NCI-H748 (cell line): ENCODE results near the gene DPP10.
A peak's percentile ranks its signal among the peaks of the same experiment; 100 is the strongest.

Experiments
- DNase-seq: peaks from one replicate; lab custom pipeline; 2025; ENCODE audit not compliant: unreplicated experiment; lab: John Stamatoyannopoulos, UW

The DPP10 gene

DNA sequence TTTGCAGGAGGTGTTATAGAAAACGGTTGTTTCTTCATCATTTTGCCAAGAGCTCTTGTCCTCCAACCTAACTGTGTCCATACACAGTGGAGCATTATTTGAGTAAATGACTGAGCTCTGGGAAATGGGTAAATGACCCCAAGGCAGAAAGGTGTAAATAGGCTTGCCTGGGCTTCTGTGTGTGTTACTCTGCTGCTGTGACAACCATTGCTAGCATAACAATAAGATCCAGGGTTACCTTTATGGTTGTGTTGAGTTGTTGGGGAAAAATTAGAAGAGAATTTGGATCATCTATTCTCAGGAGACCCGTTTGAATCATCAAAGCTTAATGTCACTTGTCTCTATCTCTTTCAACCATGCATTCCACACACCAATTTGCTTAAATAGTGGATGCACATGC lies 672.7 kb downstream of the DPP10 start:
- DNase-seq: peak; percentile 48

- peak; percentile 2 for DNase-seq
These were observed 675.9 kb downstream of the DPP10 start for GRCh38 chr2:115118306-115118705.

DNA sequence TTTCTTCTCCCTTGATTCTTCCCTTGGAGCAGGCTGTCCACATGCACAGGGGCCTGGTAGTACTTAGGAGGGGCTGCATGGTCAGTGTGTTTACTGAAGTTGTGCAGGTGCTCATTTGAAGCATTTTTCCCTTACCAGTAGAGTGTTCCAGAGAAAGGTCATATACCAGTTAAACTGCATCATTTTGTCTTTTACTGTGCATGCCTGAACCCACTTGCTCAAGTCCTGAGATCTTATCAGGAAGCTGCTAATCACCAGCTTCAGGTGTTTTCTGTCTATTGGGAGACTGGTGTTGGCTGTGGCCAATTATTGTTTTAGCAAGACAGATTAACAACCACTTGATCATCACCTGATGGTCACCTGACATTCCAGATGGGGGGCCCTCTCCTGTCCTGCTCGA lies 676.6 kb downstream of the DPP10 start:
- no peak for DNase-seq

DNA sequence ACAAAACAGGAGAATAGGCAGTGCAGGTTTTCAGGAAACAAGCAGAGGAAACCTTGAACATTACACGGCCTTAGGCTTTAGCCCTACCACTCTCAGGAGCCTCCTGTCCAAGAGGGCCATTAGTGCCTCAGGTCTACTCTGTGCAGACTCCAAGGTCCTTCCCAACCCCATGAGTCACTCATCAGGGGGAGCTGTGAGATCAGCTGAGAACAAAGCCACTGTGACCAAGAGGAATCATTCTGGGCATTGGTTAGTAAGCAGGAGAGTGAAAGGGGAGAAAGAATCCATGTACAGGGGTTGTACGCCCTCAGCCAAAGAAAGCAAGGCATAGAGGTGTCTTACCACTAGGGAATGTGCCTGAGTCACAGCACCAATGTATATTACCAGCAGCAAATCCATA lies 680.3 kb downstream of the DPP10 start:
- DNase-seq: no peak

DNA sequence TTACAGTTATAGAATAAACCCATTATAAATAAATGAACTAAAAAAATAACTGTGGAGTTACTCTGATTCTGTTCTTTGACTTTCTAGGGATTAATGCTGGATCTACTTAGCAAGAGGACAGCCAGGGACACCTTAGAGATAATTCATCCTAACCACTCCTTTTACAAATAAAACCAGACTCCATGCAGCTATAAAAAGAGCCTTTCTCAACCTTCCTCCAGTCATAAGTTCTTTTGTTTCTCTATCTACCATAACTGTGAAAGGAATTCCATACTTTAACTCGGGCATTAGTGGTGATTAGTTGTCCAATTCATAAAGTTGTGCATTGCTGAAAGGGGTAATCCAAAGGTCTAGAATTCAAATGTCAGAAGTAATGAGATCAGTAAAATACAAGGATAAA lies 682.4 kb downstream of the DPP10 start:
- DNase-seq: no peak

- DNase-seq: no peak
These were observed 687.1 kb downstream of the DPP10 start for GRCh38 chr2:115129536-115129935.

DNA sequence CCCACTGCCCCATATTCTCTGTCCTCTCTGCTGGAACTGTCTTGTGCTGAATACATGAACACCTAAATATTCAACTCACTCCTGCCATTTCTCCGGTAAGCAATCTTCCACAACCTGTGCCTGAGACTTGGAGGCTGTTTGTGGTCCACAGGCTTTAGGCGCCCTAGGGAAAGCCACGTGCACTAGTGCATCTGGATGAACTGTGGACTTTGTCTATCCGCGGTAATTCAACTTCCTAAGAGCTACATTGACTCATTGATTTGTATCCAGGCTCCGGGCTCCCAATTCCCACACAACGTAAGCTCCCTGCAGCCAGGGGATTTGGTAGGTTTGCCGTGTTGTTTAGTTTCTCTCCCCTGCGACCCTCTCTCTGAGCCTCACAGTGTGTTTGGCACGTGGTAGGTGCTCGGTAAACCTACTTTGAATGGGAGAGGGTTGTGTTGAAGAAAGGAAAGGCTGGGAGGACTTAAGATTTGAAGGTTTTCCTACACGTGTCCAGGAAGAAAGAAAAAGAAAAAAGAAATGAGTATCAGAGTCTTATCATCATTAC lies 718.2 kb downstream of the DPP10 start:
- peak; percentile 14 for DNase-seq

GRCh38 chr2:115161081-115161770 lies 718.8 kb downstream of the DPP10 start:
- DNase-seq: peak; percentile 44

DNA sequence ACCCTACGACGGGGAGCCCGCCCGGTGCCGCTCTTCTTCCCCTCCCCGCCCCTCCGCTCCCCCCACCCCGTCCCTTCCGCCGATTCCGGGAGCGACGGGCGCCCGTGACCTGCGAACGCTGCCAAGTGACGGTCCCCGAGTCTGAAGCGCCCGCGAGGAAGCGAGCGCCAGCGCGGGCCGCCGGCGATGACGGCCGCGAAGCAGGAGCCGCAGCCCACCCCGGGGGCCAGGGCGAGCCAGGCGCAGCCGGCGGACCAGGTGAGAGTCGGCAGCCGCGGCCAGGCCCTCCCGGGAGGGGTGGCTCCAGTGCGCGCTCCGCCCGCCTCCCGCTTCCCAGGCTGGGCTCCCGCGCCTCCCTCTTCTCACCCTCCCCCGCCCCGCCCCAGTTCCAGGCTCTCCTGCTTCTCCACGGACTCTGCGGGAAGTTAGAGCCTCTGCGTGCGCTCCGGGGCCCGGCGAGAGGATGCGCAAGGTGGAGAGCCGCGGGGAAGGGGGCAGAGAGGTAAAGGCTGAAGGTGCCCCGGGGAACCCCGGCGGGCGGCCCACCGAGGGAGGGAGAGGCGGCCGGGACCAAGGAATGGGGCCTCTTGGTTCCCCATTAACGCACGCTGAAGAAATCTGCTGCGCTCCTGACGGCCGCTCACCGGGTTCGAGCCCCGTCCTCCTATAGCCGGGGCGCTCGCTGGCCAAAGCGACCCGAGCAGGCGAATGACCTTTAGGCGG lies 719.5 kb downstream of the DPP10 start:
- peak; percentile 55 for DNase-seq

DNA sequence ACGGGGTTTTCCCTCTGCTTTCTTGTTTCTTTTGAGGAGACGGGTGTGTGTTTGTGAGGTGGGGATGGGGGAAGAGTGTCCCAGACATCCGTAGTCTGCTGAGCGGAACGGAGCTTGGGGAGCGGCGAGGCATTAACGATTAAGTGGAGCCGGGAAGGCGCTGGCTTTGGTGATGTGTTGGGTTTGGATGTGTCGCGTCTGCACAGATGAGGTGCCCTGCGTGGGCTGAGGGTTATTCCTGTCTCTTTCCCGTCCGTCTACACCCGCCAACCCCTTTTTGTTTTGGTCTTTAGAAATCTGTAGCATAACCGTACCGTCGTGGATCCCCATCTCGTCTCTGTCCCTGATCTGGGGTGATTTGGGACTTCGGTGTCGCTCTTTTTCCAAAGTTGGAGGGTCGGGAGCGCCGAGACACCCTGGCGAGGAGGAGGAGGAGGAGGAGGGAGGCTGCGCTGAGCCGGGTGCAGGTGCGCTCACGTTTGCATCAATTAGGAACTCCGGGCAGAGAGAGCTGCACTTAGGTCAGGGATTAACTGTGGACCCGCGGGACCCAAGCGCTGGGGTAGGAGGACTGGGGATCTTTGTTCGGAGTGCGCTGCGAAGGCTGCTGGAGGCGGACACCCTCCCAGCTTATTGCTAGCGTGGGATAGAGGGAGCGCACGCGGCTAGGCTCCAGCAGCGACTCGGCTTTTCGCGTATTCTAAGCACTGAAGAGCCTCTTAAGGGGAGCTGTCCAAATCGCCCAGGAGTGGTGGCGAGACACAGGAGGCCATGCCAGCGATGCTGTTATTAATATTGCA lies 720.3 kb downstream of the DPP10 start:
- peak; percentile 21 for DNase-seq

DNA sequence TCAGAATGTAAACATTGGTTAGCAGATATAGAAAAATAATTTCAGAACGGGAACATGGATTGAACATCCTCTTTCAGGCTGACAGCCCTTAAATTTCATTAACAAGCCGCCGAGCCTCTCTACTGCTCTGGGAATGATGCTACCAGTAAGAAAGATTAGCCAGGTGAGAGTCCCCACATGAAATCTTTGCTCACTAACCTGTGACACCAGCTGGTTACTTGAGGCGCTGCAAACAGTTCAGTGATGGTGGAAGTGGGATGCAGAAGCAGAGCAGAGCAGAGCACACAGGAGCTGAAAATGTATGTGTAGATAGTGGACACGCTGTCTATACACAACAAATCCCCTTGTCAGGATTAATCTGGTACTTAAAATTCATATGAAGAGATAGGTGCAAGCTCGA lies 721.1 kb downstream of the DPP10 start:
- peak; percentile 40 for DNase-seq

- DNase-seq: peak; percentile 39
These were observed 723.2 kb downstream of the DPP10 start for GRCh38 chr2:115165529-115166109.

DNA sequence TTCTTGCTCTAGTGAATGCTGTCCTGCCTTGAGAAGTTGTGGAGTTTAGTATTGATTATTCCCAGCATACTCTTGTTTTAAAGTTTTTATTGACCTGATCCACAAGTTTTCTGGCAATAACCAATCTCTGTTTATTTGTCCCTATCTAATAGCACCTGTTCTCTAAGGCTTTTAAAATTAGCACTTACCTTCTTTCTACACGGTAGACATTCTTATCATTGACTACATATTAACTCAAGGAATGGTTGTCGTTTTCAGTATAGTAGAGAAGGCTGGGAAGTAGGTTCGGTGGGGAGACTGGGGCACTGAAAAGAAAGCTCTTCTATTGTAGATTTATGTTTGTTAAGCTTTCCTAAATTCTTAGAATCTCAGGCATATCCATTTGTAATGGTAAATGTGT lies 726.0 kb downstream of the DPP10 start:
- no peak for DNase-seq

DNA sequence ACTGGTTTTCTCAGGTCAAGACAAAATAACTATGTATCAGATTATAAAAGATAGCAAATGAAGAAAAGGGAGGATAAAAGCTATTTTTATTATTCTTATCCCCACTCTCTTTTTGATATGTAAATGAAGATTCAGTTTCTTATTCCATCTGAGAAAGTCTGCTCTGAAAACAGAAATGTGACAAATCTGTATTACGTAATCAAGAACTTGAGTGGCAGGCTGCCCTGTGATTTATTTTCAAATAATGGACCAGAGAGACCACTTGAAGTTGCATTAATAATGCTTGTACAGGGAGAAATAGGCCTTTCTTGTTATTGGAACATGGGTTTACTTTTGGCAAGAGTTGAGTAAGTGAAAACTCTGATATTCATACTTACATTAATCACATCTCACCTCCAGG lies 727.4 kb downstream of the DPP10 start:
- DNase-seq: no peak

DNA sequence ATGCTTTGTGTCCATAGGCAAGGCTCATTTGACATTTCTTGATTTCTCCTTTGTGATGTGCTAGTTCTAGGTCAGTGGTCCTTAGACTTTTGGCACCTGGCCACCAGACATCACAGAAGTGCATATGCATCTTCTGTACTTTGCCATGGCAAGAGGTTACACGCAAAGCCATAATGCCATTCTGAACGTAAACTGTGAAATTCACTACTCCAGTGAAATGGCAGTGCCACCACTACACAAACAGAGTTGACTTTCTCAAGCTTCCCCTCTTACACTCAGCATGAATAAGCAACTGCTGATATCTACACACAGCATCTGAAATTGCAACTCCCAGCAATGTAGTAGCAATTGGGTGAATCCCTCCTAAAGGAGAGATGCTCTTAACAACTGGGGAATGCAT lies 729.3 kb downstream of the DPP10 start:
- no peak for DNase-seq

DNA sequence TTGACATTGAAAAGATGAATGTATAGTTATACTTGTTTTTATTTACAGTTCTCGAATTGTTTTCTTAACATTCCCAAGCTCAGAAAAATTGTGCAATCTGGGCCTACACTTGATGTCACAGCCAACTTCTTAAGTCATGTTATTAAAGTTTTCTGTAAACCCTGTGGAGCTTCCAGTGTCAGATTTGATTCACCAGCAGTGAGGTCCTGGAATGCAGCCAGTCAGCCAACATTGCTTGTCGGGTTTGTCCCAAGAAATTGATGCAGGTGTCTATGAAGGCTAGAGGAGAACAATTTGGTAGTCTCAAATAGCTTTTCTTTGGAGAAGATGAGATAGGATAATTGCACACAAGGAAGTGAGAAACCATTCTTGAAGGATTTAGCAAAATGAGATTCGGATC lies 732.2 kb downstream of the DPP10 start:
- DNase-seq: no peak

DNA sequence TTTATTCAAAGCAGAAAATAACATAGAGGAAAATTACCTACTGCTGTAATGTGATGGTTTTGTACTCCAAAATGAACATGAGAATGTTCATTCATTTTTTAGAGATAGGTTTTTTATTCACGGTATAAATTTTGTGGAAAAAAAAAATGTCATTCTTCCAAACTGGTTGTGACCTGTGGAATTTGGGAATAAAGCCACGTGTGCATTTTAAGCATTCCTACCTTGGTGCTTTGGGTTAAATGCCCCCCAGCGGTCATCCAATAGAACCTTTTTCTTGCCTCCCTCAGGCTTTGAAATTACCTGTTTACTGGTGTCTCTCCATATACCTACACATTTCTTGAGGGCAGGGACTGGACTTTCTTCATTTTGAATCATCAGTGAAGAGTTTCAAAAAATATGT lies 740.7 kb downstream of the DPP10 start:
- DNase-seq: no peak

DNA sequence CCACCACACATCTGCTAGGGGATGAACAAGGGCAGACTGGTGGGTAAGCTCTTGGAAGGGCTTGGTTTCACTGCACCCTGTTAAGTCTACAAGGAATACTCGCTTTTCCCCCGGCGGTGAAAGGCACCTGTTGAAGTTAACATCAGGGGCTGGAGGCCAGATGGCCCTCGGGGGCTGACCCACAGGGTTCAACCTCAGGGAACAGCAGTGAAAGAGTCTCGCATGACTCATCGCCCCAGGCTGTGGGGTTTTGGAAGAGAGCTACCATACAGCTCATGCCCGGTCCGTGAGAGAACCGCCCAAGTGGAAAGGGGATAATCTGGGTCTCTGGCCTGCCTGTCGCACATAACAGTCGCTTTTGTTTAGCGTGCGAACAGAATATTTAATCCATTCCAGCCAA lies 748.0 kb downstream of the DPP10 start:
- no peak for DNase-seq

DNA sequence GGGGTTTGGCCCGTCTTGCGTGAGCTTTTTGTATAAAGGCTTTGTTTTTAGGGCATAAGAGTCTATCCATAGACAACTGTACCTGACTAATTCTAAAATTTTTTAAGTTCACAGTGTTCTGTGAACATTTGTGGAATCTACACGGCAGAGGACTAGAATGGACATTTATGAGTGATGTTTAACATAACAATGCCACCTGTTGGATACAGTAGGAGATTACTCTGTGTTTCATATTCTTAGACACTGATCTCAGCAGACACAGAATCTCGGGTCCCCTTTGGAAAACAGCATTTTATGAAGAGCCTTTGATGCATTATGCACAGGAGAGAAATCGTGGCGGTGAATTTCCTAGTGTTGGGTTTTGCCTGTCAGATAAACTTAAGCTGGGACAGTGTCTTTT lies 752.2 kb downstream of the DPP10 start:
- DNase-seq: no peak

DNA sequence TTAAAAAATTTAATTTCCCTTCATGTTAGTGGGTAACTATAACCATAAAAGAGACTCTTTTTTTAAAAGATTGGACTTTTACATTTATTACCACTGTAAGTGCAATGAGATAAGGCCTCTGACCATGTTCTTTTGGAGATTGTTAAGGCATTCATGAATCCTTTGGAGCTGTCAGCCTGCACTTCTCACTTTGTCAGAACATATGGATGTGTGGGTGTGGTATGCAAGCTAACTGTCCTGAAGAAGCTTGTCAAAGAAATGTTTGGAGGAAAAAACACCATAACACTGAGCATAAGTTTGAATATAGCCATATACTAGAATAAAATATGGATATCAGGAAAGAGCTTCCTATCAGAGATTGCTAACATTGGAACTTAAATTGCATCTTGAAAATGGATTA lies 754.1 kb downstream of the DPP10 start:
- DNase-seq: no peak

DNA sequence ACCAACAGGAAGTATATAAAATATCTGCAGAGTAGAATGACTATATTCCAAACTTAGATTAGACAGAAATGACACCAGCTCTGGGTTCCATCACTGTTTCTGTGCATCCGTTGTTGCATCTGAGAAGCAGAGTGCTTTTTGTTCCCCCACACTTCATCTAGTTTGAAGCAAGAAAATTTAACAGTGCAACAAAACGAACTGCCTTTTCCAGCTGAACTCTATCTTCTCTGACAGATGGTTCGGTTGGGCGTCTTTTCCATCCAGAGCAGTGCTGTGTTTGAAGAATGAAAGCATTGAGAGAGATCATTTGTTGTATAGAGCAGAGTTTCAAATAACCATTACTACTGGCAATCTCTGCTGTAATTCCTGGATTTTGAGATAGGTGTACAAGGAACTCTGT lies 757.5 kb downstream of the DPP10 start:
- no peak for DNase-seq
